SJSA1 (cell line): Measurements from ENCODE around the gene ATG7. TPM values are rescaled to one million over a fixed set of nuclear protein-coding genes. Genes with fewer than 3 reads are reported as not detected.
"Not testable (repeated sequence)": the region's sequence is repeated elsewhere in the genome, so short reads cannot be mapped to it uniquely, and the experiment has no call there.

ENCODE experiments used
- DNase-seq, 2 experiments: peaks; one replicate each; pipeline ENCODE4 v3.0.0-alpha.2; 2015 to 2020; ENCODE audit warnings: low spot score in 2 of 2, low read depth in 1 of 2
- H3K27ac ChIP-seq: fragments of 250-450 bp; sonication (Bioruptor Pico); 2 replicates; pipeline ENCODE4 v1.5.1; 2020; ENCODE audit warnings: mild to moderate bottlenecking, moderate library complexity
- H3K27me3 ChIP-seq: fragments of 250-450 bp; sonication (Bioruptor Pico); replicated peaks from 2 replicates; pipeline ENCODE4 v1.5.1; 2020; ENCODE audit warnings: mild to moderate bottlenecking, moderate library complexity
- H3K36me3 ChIP-seq: fragments of 250-450 bp; sonication (Bioruptor Pico); 2 replicates; pipeline ENCODE4 v1.5.1; 2020; ENCODE audit warnings: mild to moderate bottlenecking
- H3K4me1 ChIP-seq: fragments of 250-450 bp; sonication (Bioruptor Pico); replicated peaks from 2 replicates; pipeline ENCODE4 v1.6.1; 2021; ENCODE audit warnings: mild to moderate bottlenecking
- H3K4me3 ChIP-seq: fragments of 250-450 bp; sonication (Bioruptor Pico); 2 replicates; pipeline ENCODE4 v1.5.1; 2020; ENCODE audit warnings: mild to moderate bottlenecking
- H3K9me3 ChIP-seq: fragments of 250-450 bp; sonication (Bioruptor Pico); replicated peaks from 2 replicates; pipeline ENCODE4 v1.5.1; 2020; ENCODE audit warnings: mild to moderate bottlenecking
- total RNA-seq: library from RNA; depleted of rRNA; stranded (reverse); fragments of >200 nt; shearing (Covaris generic); gene quantifications from 2 replicates; pipeline ENCODE4 v1.2.3, GENCODE V29; 2014

Gene ATG7
- total RNA-seq, 1 experiment from 2014 or later: 45.2 TPM

GRCh38 chr3:11526121-11526520 lies 253.9 kb downstream of the ATG7 start:
- H3K36me3 ChIP-seq, H3K27me3 ChIP-seq, H3K4me3 ChIP-seq, DNase-seq, H3K27ac ChIP-seq, H3K9me3 ChIP-seq: not testable (repeated sequence)
- H3K4me1 ChIP-seq: peaks cover 43% of the 10 kb centered on the region

GRCh38 chr3:11529281-11529680 lies 257.1 kb downstream of the ATG7 start:
- Histone ChIP-seq H3K27ac (peak overlapping the region; percentile 36; the same call in 1 of the 2 replicates), H3K36me3 (no peaks in the 10 kb centered on the region), H3K4me3 (no peak overlapping the region), H3K27me3 (no peaks in the 10 kb centered on the region), H3K9me3 (no peaks in the 10 kb centered on the region), H3K4me1 (peaks cover 35% of the 10 kb centered on the region)
- no peak for DNase-seq

- DNase-seq: peak; percentile 70 to 80
- Histone ChIP-seq H3K27ac (peak overlapping the region; percentile 36; the same call in 1 of the 2 replicates), H3K9me3 (no peaks in the 10 kb centered on the region)
Measured at GRCh38 chr3:11530153-11530721, 258.0 kb downstream of the ATG7 start.

GRCh38 chr3:11532931-11533391 lies 260.8 kb downstream of the ATG7 start:
- H3K27ac ChIP-seq: no peak overlapping the region
- H3K4me1 ChIP-seq: peaks cover 35% of the 10 kb centered on the region
- no peak overlapping the region for H3K4me3 ChIP-seq
- no peak for DNase-seq
- no peaks in the 10 kb centered on the region for H3K36me3 ChIP-seq
- no peaks in the 10 kb centered on the region for H3K9me3 ChIP-seq
- no peaks in the 10 kb centered on the region for H3K27me3 ChIP-seq

More at GRCh38 chr3:11530153-11530721, 258.0 kb downstream of the ATG7 start:
- no peaks in the 10 kb centered on the region for H3K36me3 ChIP-seq
- H3K27me3 ChIP-seq: no peaks in the 10 kb centered on the region
- H3K4me3 ChIP-seq: no peak overlapping the region
- peaks cover 35% of the 10 kb centered on the region for H3K4me1 ChIP-seq

GRCh38 chr3:11534011-11534792 lies 262.0 kb downstream of the ATG7 start:
- Histone ChIP-seq H3K27me3 (no peaks in the 10 kb centered on the region), H3K4me3 (no peak overlapping the region), H3K9me3 (no peaks in the 10 kb centered on the region), H3K27ac (no peak overlapping the region), H3K36me3 (no peaks in the 10 kb centered on the region), H3K4me1 (peaks cover 34% of the 10 kb centered on the region)
- DNase-seq: no peak

GRCh38 chr3:11534793-11535101 lies 262.6 kb downstream of the ATG7 start:
- Histone ChIP-seq H3K27ac (no peak overlapping the region), H3K4me3 (no peak overlapping the region), H3K36me3 (no peaks in the 10 kb centered on the region), H3K9me3 (no peaks in the 10 kb centered on the region), H3K4me1 (peaks cover 29% of the 10 kb centered on the region), H3K27me3 (no peaks in the 10 kb centered on the region)
- no peak for DNase-seq

GRCh38 chr3:11535243-11535960 lies 263.2 kb downstream of the ATG7 start:
- Histone ChIP-seq H3K27ac (no peak overlapping the region), H3K9me3 (no peaks in the 10 kb centered on the region), H3K4me1 (peaks cover 22% of the 10 kb centered on the region), H3K27me3 (no peaks in the 10 kb centered on the region), H3K36me3 (no peaks in the 10 kb centered on the region), H3K4me3 (no peak overlapping the region)
- no peak for DNase-seq

GRCh38 chr3:11536132-11536935 lies 264.1 kb downstream of the ATG7 start:
- Histone ChIP-seq H3K9me3 (no peaks in the 10 kb centered on the region), H3K36me3 (no peaks in the 10 kb centered on the region), H3K4me1 (peaks cover 14% of the 10 kb centered on the region), H3K27me3 (no peaks in the 10 kb centered on the region), H3K4me3 (no peak overlapping the region), H3K27ac (no peak overlapping the region)
- DNase-seq: no peak

GRCh38 chr3:11536936-11537612 lies 264.9 kb downstream of the ATG7 start:
- no peak for DNase-seq

GRCh38 chr3:11538581-11538980 lies 266.4 kb downstream of the ATG7 start:
- H3K27me3 ChIP-seq: no peaks in the 10 kb centered on the region
- no peak overlapping the region for H3K4me3 ChIP-seq
- no peaks in the 10 kb centered on the region for H3K36me3 ChIP-seq
- no peaks in the 10 kb centered on the region for H3K9me3 ChIP-seq
- H3K27ac ChIP-seq: no peak overlapping the region
- DNase-seq: no peak
- peaks cover 3% of the 10 kb centered on the region; the same call in 1 of the 2 replicates for H3K4me1 ChIP-seq

More at GRCh38 chr3:11536936-11537612, 264.9 kb downstream of the ATG7 start:
- no peaks in the 10 kb centered on the region for H3K36me3 ChIP-seq
- no peak overlapping the region for H3K27ac ChIP-seq
- peaks cover 14% of the 10 kb centered on the region for H3K4me1 ChIP-seq
- H3K27me3 ChIP-seq: no peaks in the 10 kb centered on the region
- H3K4me3 ChIP-seq: no peak overlapping the region
- H3K9me3 ChIP-seq: no peaks in the 10 kb centered on the region

- no peaks in the 10 kb centered on the region for H3K9me3 ChIP-seq
- H3K4me1 ChIP-seq: peaks cover 5% of the 10 kb centered on the region
- H3K36me3 ChIP-seq: no peaks in the 10 kb centered on the region
- H3K4me3 ChIP-seq: no peak overlapping the region
- H3K27me3 ChIP-seq: no peaks in the 10 kb centered on the region
- DNase-seq: no peak
- H3K27ac ChIP-seq: no peak overlapping the region
Measured at GRCh38 chr3:11539218-11539617, 267.0 kb downstream of the ATG7 start.

GRCh38 chr3:11539677-11540076 lies 267.5 kb downstream of the ATG7 start:
- no peak overlapping the region for H3K27ac ChIP-seq
- no peak overlapping the region for H3K4me3 ChIP-seq
- H3K4me1 ChIP-seq: peaks cover 10% of the 10 kb centered on the region
- H3K36me3 ChIP-seq: no peaks in the 10 kb centered on the region
- H3K27me3 ChIP-seq: no peaks in the 10 kb centered on the region
- DNase-seq: no peak
- H3K9me3 ChIP-seq: no peaks in the 10 kb centered on the region
